Thoracic aorta endothelial cell (primary cell): Measurements from ENCODE around the gene TMEM131L. TPM values are rescaled to one million over a fixed set of nuclear protein-coding genes. Genes with fewer than 3 reads are reported as not detected.

Source experiments
- total RNA-seq: library from RNA; depleted of rRNA; stranded (reverse); fragments of >200 nt; gene quantifications from 2 replicates; pipeline ENCODE4 v1.2.3, GENCODE V29; 2012

The TMEM131L gene, protein sequence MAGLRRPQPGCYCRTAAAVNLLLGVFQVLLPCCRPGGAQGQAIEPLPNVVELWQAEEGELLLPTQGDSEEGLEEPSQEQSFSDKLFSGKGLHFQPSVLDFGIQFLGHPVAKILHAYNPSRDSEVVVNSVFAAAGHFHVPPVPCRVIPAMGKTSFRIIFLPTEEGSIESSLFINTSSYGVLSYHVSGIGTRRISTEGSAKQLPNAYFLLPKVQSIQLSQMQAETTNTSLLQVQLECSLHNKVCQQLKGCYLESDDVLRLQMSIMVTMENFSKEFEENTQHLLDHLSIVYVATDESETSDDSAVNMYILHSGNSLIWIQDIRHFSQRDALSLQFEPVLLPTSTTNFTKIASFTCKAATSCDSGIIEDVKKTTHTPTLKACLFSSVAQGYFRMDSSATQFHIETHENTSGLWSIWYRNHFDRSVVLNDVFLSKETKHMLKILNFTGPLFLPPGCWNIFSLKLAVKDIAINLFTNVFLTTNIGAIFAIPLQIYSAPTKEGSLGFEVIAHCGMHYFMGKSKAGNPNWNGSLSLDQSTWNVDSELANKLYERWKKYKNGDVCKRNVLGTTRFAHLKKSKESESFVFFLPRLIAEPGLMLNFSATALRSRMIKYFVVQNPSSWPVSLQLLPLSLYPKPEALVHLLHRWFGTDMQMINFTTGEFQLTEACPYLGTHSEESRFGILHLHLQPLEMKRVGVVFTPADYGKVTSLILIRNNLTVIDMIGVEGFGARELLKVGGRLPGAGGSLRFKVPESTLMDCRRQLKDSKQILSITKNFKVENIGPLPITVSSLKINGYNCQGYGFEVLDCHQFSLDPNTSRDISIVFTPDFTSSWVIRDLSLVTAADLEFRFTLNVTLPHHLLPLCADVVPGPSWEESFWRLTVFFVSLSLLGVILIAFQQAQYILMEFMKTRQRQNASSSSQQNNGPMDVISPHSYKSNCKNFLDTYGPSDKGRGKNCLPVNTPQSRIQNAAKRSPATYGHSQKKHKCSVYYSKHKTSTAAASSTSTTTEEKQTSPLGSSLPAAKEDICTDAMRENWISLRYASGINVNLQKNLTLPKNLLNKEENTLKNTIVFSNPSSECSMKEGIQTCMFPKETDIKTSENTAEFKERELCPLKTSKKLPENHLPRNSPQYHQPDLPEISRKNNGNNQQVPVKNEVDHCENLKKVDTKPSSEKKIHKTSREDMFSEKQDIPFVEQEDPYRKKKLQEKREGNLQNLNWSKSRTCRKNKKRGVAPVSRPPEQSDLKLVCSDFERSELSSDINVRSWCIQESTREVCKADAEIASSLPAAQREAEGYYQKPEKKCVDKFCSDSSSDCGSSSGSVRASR (N-terminal part only)
- total RNA-seq = 25.4 and 27.2 TPM in 2 replicates

DNA sequence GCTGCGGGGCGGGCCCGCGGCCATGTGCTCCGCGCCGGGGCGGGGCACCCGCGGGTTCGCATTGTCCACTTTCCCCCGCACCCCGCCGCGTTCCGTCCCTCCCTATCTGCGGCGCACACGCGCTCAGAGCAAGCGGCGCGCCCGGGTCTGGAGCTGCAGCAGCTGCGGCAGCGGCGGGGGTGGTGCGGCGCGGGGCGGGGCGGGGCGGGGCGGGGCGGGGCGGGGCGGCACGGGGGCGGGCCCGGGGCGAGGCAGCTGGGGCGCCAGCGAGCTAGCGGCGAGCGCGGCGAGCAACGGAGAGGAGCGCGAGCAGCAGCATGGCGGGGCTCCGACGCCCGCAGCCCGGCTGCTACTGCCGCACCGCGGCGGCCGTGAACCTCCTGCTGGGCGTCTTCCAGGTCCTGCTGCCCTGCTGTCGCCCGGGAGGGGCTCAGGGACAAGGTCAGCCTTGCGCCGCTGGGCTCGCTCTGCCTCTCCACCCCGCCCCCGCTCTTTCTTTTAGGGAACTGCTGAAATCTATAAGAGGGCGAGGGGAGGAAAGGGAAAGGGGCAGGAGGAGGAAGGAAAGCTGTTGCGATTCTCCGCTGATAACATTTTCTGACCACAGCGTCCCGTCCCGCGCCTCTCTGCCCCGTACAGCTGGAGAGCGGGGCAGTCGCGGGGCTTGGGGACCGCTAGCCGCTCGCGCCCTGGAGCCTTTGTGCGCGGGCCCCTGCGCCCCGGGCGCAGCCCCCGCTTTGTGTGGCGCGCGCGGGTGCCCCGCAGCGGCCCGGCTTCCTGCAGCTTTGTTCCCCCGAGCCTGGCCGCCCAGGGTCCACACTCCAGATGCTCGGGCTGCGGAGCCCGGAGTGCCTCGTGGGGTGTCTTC lies at the start of gene TMEM131L:
TMEM131L (plus strand) TSS at position 280 of the 868 bp plus-strand sequence; CDS start at position 318, 38 bp downstream.

GRCh38 chr4:153684182-153684970 lies 218.2 kb downstream of the TMEM131L start, which contains the start of gene TLR2:
TLR2 (plus strand) TSS chr4:153684280; CDS start chr4:153702908, 18,628 bp downstream.

Other genes starting within 250 kb of the TMEM131L start
- 5.2 and 6.9 TPM in 2 replicates for gene MND1, start 121.7 kb upstream of the TMEM131L start, total RNA-seq
- gene TLR2, start 217.9 kb downstream of the TMEM131L start, total RNA-seq = under 0.01 and 0.14 TPM in 2 replicates